ENCODE data around the gene NCK2. TPM values are rescaled to one million over a fixed set of nuclear protein-coding genes. Genes with fewer than 3 reads are reported as not detected.

Gene NCK2
- total RNA-seq, 2 donors from 2014 or later, result 36.6 to 42.8 TPM

DNA sequence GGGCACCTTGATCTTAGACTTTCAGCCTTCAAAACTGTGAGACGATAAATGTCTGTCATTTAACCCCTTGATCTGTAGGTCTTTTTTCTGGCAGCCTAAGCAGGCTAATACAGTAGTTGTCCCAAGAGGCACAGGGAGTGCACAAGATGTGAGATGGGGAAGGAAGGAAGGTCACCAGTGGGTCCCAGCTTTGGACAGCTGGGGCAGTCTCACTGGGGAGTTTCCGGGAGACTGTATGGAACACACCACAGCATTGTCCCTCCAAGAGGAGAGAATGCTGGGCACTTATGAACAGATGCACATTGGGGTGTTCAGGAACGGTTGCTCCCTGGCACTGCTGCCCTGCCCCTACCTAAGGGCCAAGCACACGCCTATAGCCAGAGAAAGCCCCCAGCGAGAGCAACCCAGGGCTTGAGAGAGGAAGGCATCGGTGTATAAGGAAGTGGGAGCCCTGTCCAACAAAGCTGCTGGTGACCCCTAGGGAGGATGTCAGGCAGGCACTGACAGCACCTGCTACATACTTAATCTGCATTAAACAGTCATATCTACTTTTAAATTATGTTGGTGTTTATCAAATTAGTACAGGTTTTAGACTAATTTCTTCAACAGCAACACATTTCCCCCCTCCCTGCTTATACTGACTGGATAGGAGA, 11.6 kb upstream of the NCK2 start:
- TF ChIP-seq, protein P1, sequence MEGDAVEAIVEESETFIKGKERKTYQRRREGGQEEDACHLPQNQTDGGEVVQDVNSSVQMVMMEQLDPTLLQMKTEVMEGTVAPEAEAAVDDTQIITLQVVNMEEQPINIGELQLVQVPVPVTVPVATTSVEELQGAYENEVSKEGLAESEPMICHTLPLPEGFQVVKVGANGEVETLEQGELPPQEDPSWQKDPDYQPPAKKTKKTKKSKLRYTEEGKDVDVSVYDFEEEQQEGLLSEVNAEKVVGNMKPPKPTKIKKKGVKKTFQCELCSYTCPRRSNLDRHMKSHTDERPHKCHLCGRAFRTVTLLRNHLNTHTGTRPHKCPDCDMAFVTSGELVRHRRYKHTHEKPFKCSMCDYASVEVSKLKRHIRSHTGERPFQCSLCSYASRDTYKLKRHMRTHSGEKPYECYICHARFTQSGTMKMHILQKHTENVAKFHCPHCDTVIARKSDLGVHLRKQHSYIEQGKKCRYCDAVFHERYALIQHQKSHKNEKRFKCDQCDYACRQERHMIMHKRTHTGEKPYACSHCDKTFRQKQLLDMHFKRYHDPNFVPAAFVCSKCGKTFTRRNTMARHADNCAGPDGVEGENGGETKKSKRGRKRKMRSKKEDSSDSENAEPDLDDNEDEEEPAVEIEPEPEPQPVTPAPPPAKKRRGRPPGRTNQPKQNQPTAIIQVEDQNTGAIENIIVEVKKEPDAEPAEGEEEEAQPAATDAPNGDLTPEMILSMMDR (IDR thresholded peaks at IDR 0.05), result no peak
- no peak for TF ChIP-seq POLR2A (IDR thresholded peaks at IDR 0.05)
- no peaks in the 10 kb centered on the region for H3K9me3 ChIP-seq
- H3K4me1 ChIP-seq, result no peaks in the 10 kb centered on the region
- H3K27me3 ChIP-seq, result no peaks in the 10 kb centered on the region
- intact Hi-C loops (cut with DNase I), result no loop called here
- 56 to 73% methylated on average over 5 to 6 of the region's 6 CpGs for WGBS, 2 donors
- no peak overlapping the region for H3K27ac ChIP-seq
- ATAC-seq (no peak), DNase-seq (no peak)
- no peak overlapping the region for H3K4me3 ChIP-seq
- H3K36me3 ChIP-seq (replicated peaks in 1 of 2; ENCODE audit: insufficient read depth in 1 of 2, low read depth in 2 of 2), result no peaks in the 10 kb centered on the region

DNA sequence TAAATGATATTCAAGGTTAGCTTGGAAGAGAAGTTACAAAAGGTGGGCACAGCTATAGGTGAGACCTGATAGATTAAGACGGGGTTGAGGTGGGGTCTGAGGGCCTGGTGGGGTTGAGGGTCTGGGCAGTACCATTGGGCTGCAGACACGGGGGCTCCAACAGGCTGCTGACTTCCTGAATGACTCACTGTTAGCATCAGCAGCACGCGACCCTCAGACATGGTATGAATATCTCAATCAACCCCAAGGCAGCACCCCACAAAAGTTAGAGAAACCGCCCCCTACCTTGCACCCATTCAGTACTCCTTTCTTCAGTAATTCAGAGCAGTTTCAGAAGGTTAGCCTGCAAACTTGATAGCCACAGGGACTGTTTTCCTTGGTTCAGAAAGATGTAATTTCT, 10.8 kb upstream of the NCK2 start:
- no peaks in the 10 kb centered on the region for H3K9me3 ChIP-seq
- no peaks in the 10 kb centered on the region for H3K27me3 ChIP-seq
- 70 to 87% methylated on average over 5 of the region's 5 CpGs for WGBS, 2 donors
- TF ChIP-seq POLR2A (IDR thresholded peaks at IDR 0.05), result no peak
- TF ChIP-seq, protein P1 (IDR thresholded peaks at IDR 0.05), result no peak
- H3K4me3 ChIP-seq, result no peak overlapping the region
- no peaks in the 10 kb centered on the region for H3K36me3 ChIP-seq (replicated peaks in 1 of 2; ENCODE audit: insufficient read depth in 1 of 2, low read depth in 2 of 2)
- H3K27ac ChIP-seq, result no peak overlapping the region
- no peaks in the 10 kb centered on the region for H3K4me1 ChIP-seq
- intact Hi-C loops (cut with DNase I), result no loop called here
- ATAC-seq, result no peak
- DNase-seq, result no peak

DNA sequence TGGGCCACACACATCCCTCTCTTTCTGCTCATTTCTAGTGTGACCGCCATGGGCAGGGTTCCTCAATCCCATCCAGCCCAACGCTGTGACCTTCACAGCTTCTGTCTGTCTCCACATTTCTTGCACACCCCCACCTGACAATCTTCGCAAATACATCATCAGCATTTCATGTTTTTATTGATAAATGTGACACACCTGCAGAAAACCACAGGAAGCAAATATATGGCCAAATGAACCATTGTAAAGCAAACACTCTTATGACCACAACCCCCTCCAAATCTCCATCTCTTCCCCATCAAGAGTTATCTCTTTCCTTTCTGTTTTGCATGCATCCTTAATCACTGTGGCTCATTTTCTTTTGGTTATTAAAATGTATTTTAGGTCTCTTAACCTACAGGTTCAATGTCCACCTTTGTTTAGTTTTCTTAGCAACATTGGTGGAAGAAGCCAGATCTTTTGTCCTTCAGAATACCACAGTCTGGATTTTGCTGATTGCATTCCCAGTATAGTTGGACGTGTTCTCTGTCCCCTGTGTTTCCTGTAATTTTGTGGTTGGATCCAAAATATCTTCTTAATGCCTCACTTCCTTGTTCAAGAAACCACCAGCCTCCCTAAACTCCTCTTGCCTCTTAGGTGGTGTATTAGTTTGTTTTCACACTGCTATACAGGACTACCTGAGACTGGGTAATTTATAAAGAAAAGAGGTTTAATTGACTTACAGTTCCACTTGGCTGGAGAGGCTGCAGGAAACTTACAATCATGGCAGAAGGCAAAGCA, 9.8 kb upstream of the NCK2 start:
- no peaks in the 10 kb centered on the region for H3K36me3 ChIP-seq (replicated peaks in 1 of 2; ENCODE audit: insufficient read depth in 1 of 2, low read depth in 2 of 2)
- intact Hi-C loops (cut with DNase I), result no loop called here
- TF ChIP-seq, protein P1 (IDR thresholded peaks at IDR 0.05), result no peak
- no peak for TF ChIP-seq POLR2A (IDR thresholded peaks at IDR 0.05)
- H3K27me3 ChIP-seq, result no peaks in the 10 kb centered on the region
- ATAC-seq (no peak), DNase-seq (no peak)
- no peaks in the 10 kb centered on the region for H3K9me3 ChIP-seq
- 64 to 66% methylated on average over 4 of the region's 4 CpGs for WGBS, 2 donors
- no peak overlapping the region for H3K27ac ChIP-seq
- no peaks in the 10 kb centered on the region for H3K4me1 ChIP-seq
- no peak overlapping the region for H3K4me3 ChIP-seq

- Histone ChIP-seq H3K27me3 (no peaks in the 10 kb centered on the region), H3K27ac (no peak overlapping the region), H3K4me1 (no peaks in the 10 kb centered on the region), H3K9me3 (no peaks in the 10 kb centered on the region), H3K36me3 (replicated peaks in 1 of 2; ENCODE audit: insufficient read depth in 1 of 2, low read depth in 2 of 2) (no peaks in the 10 kb centered on the region), H3K4me3 (no peak overlapping the region)
- intact Hi-C loops (cut with DNase I), result no loop called here
- ATAC-seq, result no peak
- DNase-seq, result no peak
- 80 to 88% methylated on average over 6 of the region's 6 CpGs for WGBS, 2 donors
- TF ChIP-seq, protein P1 (IDR thresholded peaks at IDR 0.05), result no peak
Observed at GRCh38 chr2:105736145-105736544, 8.6 kb upstream of the NCK2 start.

Measured in body of pancreas (tissue), 4 donors.